Measurements from ENCODE around the gene EMILIN2. TPM values are rescaled to one million over a fixed set of nuclear protein-coding genes. Genes with fewer than 3 reads are reported as not detected.

EMILIN2 gene
- total RNA-seq, 1 experiment from 2014 or later, result 11.7 TPM

DNA sequence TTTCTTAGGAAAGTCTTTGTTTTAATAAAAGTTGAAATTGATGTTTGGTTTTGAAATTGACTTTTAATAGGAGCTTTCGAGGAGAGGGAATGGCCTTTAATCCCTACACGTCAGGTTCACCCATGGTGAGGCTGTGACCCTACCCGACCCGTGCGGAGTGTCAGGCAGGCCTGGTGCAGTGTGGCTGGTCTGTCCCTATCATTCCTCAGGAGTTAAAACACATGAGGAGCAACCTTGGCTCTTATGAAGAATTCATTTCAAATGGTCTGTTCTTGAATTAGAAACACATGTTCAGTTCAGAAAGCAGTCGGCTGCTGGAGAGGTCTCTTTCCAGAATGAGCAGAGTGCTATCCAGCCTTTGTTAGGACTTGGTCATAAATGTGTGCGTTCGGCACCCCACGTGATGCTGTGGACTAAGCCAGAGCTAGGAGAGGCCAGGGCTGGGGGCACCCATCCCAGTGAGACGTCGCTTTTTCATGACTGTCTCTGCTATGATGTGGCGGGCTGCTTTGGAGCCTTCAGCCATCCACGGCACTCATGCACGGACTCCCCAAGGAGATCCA, 54.7 kb downstream of the EMILIN2 start:
- ChIA-PET CTCF (interaction anchor here (0.6 kb wide), 1 partner anchor 142 kb away, joined by 3 read pairs; no protein-coding TSS in a partner anchor), POLR2A (no interaction called here)
- no peak overlapping the region for H3K4me3 Mint-ChIP-seq
- no peaks in the 10 kb centered on the region for H3K9me3 Mint-ChIP-seq
- peaks cover 7% of the 10 kb centered on the region for H3K27me3 Mint-ChIP-seq (ENCODE audit: low read depth)
- H3K27ac Mint-ChIP-seq, result no peak overlapping the region
- no peak for ATAC-seq
- H3K4me1 Mint-ChIP-seq, result peaks cover 22% of the 10 kb centered on the region
- TF ChIP-seq, protein P1, sequence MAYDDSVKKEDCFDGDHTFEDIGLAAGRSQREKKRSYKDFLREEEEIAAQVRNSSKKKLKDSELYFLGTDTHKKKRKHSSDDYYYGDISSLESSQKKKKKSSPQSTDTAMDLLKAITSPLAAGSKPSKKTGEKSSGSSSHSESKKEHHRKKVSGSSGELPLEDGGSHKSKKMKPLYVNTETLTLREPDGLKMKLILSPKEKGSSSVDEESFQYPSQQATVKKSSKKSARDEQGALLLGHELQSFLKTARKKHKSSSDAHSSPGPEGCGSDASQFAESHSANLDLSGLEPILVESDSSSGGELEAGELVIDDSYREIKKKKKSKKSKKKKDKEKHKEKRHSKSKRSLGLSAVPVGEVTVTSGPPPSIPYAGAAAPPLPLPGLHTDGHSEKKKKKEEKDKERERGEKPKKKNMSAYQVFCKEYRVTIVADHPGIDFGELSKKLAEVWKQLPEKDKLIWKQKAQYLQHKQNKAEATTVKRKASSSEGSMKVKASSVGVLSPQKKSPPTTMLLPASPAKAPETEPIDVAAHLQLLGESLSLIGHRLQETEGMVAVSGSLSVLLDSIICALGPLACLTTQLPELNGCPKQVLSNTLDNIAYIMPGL (CRISPR knock-in tag; IDR thresholded peaks at IDR 0.05), result no peak
- no peak for DNase-seq (ENCODE audit: low spot score)
- no peaks in the 10 kb centered on the region for H3K36me3 Mint-ChIP-seq

DNA sequence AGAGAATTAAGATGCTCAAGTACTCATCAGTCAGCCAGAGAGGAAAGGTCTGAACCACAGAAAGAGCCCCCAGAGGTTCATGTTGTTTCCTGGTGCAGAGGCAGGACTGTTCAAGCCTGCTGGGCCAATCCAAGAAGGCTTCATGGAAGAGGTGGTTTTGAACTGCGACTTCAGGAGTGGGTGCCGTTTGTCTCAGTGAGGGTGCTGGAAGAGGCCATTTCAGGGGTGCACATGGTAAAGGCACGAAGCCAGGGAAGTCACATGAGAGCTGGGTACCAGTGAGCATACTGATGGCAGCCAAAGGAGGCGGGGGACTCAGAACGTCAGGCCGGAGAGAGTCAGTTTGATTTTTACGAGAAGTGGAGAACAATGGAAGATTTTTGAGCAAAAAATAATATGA, 55.5 kb downstream of the EMILIN2 start:
- no peak for TF ChIP-seq AFF4 (CRISPR knock-in tag; IDR thresholded peaks at IDR 0.05; ENCODE audit: borderline replicate concordance)
- no peak for TF ChIP-seq ZBTB21 (CRISPR knock-in tag; IDR thresholded peaks at IDR 0.05; ENCODE audit: borderline replicate concordance)
- no peak for TF ChIP-seq ELF4 (CRISPR knock-in tag; IDR thresholded peaks at IDR 0.05; ENCODE audit: low read depth)
- no peak for TF ChIP-seq ZNF263 (CRISPR knock-in tag; IDR thresholded peaks at IDR 0.05; ENCODE audit: low read depth)
- TF ChIP-seq CDX4 (CRISPR knock-in tag; IDR thresholded peaks at IDR 0.05; ENCODE audit: borderline replicate concordance), result no peak
- TF ChIP-seq SMAD4 (CRISPR knock-in tag; IDR thresholded peaks at IDR 0.05), result no peak
- no peak for TF ChIP-seq RELA (CRISPR knock-in tag; IDR thresholded peaks at IDR 0.05; ENCODE audit: borderline replicate concordance)
- TF ChIP-seq GABPB1 (CRISPR knock-in tag; IDR thresholded peaks at IDR 0.05), result no peak
- no peak for TF ChIP-seq CBFB (CRISPR knock-in tag; IDR thresholded peaks at IDR 0.05; ENCODE audit: low read depth)
- ChIA-PET CTCF (no interaction called here), POLR2A (no interaction called here)
- Mint-ChIP-seq H3K9me3 (no peaks in the 10 kb centered on the region), H3K27ac (no peak overlapping the region), H3K4me3 (no peak overlapping the region), H3K36me3 (no peaks in the 10 kb centered on the region), H3K4me1 (peaks cover 26% of the 10 kb centered on the region), H3K27me3 (ENCODE audit: low read depth) (peaks cover 7% of the 10 kb centered on the region)
- DNase-seq (ENCODE audit: low spot score) (no peak), ATAC-seq (no peak)

GRCh38 chr18:2903006-2903405, 56.2 kb downstream of the EMILIN2 start:
- Mint-ChIP-seq H3K27me3 (ENCODE audit: low read depth) (peaks cover 7% of the 10 kb centered on the region), H3K27ac (no peak overlapping the region), H3K4me3 (no peak overlapping the region), H3K4me1 (peaks cover 27% of the 10 kb centered on the region), H3K36me3 (no peaks in the 10 kb centered on the region), H3K9me3 (no peaks in the 10 kb centered on the region)
- ChIA-PET CTCF (no interaction called here), POLR2A (no interaction called here)
- DNase-seq (ENCODE audit: low spot score) (no peak), ATAC-seq (no peak)
- TF ChIP-seq PRRX2 (CRISPR knock-in tag; IDR thresholded peaks at IDR 0.05), result no peak
- TF ChIP-seq, protein P2, sequence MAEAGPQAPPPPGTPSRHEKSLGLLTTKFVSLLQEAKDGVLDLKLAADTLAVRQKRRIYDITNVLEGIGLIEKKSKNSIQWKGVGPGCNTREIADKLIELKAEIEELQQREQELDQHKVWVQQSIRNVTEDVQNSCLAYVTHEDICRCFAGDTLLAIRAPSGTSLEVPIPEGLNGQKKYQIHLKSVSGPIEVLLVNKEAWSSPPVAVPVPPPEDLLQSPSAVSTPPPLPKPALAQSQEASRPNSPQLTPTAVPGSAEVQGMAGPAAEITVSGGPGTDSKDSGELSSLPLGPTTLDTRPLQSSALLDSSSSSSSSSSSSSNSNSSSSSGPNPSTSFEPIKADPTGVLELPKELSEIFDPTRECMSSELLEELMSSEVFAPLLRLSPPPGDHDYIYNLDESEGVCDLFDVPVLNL (CRISPR knock-in tag; IDR thresholded peaks at IDR 0.05; ENCODE audit: borderline replicate concordance, low read depth), result no peak
- no peak for TF ChIP-seq TP53 (CRISPR knock-in tag; IDR thresholded peaks at IDR 0.05)
- TF ChIP-seq KAT7 (CRISPR knock-in tag; IDR thresholded peaks at IDR 0.05; ENCODE audit: borderline replicate concordance), result no peak
- no peak for TF ChIP-seq SOX15 (CRISPR knock-in tag; IDR thresholded peaks at IDR 0.05)
- no peak for TF ChIP-seq ERG (CRISPR knock-in tag; IDR thresholded peaks at IDR 0.05)
- TF ChIP-seq, protein P3, sequence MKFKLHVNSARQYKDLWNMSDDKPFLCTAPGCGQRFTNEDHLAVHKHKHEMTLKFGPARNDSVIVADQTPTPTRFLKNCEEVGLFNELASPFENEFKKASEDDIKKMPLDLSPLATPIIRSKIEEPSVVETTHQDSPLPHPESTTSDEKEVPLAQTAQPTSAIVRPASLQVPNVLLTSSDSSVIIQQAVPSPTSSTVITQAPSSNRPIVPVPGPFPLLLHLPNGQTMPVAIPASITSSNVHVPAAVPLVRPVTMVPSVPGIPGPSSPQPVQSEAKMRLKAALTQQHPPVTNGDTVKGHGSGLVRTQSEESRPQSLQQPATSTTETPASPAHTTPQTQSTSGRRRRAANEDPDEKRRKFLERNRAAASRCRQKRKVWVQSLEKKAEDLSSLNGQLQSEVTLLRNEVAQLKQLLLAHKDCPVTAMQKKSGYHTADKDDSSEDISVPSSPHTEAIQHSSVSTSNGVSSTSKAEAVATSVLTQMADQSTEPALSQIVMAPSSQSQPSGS (CRISPR knock-in tag; IDR thresholded peaks at IDR 0.05; ENCODE audit: borderline replicate concordance, low read depth), result no peak
- TF ChIP-seq, protein P4, sequence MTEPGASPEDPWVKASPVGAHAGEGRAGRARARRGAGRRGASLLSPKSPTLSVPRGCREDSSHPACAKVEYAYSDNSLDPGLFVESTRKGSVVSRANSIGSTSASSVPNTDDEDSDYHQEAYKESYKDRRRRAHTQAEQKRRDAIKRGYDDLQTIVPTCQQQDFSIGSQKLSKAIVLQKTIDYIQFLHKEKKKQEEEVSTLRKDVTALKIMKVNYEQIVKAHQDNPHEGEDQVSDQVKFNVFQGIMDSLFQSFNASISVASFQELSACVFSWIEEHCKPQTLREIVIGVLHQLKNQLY (CRISPR knock-in tag; IDR thresholded peaks at IDR 0.05), result no peak

Data from WTC11 (cell line).